HepG2 (cell line): ENCODE measurements around the gene PLSCR5. TPM values are rescaled to one million over a fixed set of nuclear protein-coding genes. Genes with fewer than 3 reads are reported as not detected.

Experiments used
- CEBPG ChIP-seq: IDR thresholded peaks from 2 replicates; pipeline ENCODE4 v1.6.1; 2016
- CREB1 ChIP-seq, 2 experiments: fragments of 450-650 bp in 1 of 2; IDR thresholded peaks; 2 replicates each; pipeline ENCODE4 v1.6.1; 2016 to 2017; ENCODE audit warnings: control low read depth in 1 of 2, mild to moderate bottlenecking in 1 of 2, missing compliant biosample characterization in 1 of 2, missing genetic modification characterization in 1 of 2
- EEA1 ChIP-seq: sonication (generic); formaldehyde crosslinking; IDR thresholded peaks from 2 replicates; pipeline ENCODE4 v1.5.1; 2020; ENCODE audit warnings: mild to moderate bottlenecking, missing genetic modification reagents, borderline replicate concordance
- GABPA ChIP-seq, 2 experiments: IDR thresholded peaks; 2 replicates each; pipeline ENCODE4 v1.6.1; 2011 to 2016; ENCODE audit warnings: low read depth in 2 of 2, low read length in 1 of 2, missing biosample characterization in 1 of 2, missing genetic modification characterization in 1 of 2
- RFXAP ChIP-seq: sonication (generic); formaldehyde crosslinking; IDR thresholded peaks from 2 replicates; pipeline ENCODE4 v1.4.0; 2020; ENCODE audit warnings: missing genetic modification reagents, borderline replicate concordance
- SP4 ChIP-seq: sonication (generic); formaldehyde crosslinking; IDR thresholded peaks from 2 replicates; pipeline ENCODE4 v1.8.1; 2023; ENCODE audit warnings: mild to moderate bottlenecking, missing genetic modification reagents
- SSRP1 ChIP-seq: IDR thresholded peaks from 2 replicates; pipeline ENCODE4 v1.6.1; 2016; ENCODE audit warnings: control low read depth
- TCF12 ChIP-seq, 2 experiments: fragments of 450-650 bp in 1 of 2; sonication (generic) in 1 of 2; formaldehyde crosslinking in 1 of 2; IDR thresholded peaks; 2 replicates each; pipeline versions ENCODE4 v1.6.1 to v1.8.0; 2017 to 2022; ENCODE audit warnings: antibody characterized with exemption in 1 of 2, mild to moderate bottlenecking in 1 of 2, missing genetic modification reagents in 1 of 2, moderate library complexity in 1 of 2
- TCF7L2 ChIP-seq: IDR thresholded peaks from 2 replicates; pipeline ENCODE4 v1.6.1; 2011; ENCODE audit warnings: mild to moderate bottlenecking, low read depth, low read length, moderate library complexity
- ZBTB7A ChIP-seq: sonication (generic); formaldehyde crosslinking; IDR thresholded peaks from 2 replicates; pipeline ENCODE4 v1.8.0; 2022; ENCODE audit warnings: mild to moderate bottlenecking, missing genetic modification reagents
- ZEB1 ChIP-seq: IDR thresholded peaks from 2 replicates; pipeline ENCODE4 v1.6.1; 2012; ENCODE audit warnings: mild to moderate bottlenecking, low read depth, inconsistent platforms; ENCODE audit not compliant: insufficient replicate concordance
- ZNF614 ChIP-seq: IDR thresholded peaks from 2 replicates; pipeline ENCODE4 v1.6.1; 2018; ENCODE audit warnings: missing biosample characterization, missing genetic modification reagents, inconsistent platforms, borderline replicate concordance
- ZNF891 ChIP-seq: sonication (generic); formaldehyde crosslinking; IDR thresholded peaks from 2 replicates; pipeline ENCODE4 v1.5.0; 2020; ENCODE audit warnings: mild to moderate bottlenecking, missing genetic modification reagents
- polyA plus RNA-seq, 8 experiments: library from polyadenylated mRNA; depleted of rRNA in 3 of 8; stranded (reverse) in 7 of 8; unstranded in 1 of 8; fragments of >200 nt; fragmentation: Illumina TruSeq in 4 of 8; extraction: Trizol in 4 of 8; gene quantifications; 2 replicates each; pipeline versions ENCODE4 v1.2.1 to v1.2.3, GENCODE V29; 2011 to 2016; ENCODE audit warnings: low read depth in 4 of 8, missing spikeins in 1 of 8, mixed read lengths in 1 of 8; ENCODE audit not compliant: insufficient read depth in 1 of 8
- total RNA-seq, 5 experiments: library from RNA; depleted of rRNA; stranded (reverse); fragments of >200 nt; fragmentation: Illumina TruSeq; extraction: Trizol; gene quantifications; 2 replicates each; pipeline ENCODE4 v1.2.3, GENCODE V29; 2016; ENCODE audit warnings: low read depth in 1 of 5
- TF ChIP-seq, protein P1 (sequence below), 2 experiments: IDR thresholded peaks; 2 replicates each; pipeline ENCODE4 v1.6.1; 2011 to 2012; ENCODE audit warnings: low read length in 2 of 2, borderline replicate concordance in 1 of 2, low read depth in 1 of 2, mild to moderate bottlenecking in 1 of 2, moderate library complexity in 1 of 2
- TF ChIP-seq, protein P2 (sequence below): sonication (generic); formaldehyde crosslinking; conservative IDR thresholded peaks from 2 replicates; pipeline ENCODE4 v1.4.0; 2020; ENCODE audit warnings: missing genetic modification reagents
- TF ChIP-seq, protein P3 (sequence below): sonication (generic); formaldehyde crosslinking; IDR thresholded peaks from 2 replicates; pipeline ENCODE4 v1.5.0; 2020; ENCODE audit warnings: mild to moderate bottlenecking, missing genetic modification reagents, moderate library complexity
- TF ChIP-seq, protein P4 (sequence below): IDR thresholded peaks from 2 replicates; pipeline ENCODE4 v1.6.1; 2016; ENCODE audit warnings: missing genetic modification reagents, missing compliant biosample characterization

PLSCR5 gene
- total and polyA plus RNA-seq, 2 of the 13 experiments (the other 11 are each of a cell fraction or from before 2014, with no cell fraction given) = 0.50 TPM; not detected in 1

DNA sequence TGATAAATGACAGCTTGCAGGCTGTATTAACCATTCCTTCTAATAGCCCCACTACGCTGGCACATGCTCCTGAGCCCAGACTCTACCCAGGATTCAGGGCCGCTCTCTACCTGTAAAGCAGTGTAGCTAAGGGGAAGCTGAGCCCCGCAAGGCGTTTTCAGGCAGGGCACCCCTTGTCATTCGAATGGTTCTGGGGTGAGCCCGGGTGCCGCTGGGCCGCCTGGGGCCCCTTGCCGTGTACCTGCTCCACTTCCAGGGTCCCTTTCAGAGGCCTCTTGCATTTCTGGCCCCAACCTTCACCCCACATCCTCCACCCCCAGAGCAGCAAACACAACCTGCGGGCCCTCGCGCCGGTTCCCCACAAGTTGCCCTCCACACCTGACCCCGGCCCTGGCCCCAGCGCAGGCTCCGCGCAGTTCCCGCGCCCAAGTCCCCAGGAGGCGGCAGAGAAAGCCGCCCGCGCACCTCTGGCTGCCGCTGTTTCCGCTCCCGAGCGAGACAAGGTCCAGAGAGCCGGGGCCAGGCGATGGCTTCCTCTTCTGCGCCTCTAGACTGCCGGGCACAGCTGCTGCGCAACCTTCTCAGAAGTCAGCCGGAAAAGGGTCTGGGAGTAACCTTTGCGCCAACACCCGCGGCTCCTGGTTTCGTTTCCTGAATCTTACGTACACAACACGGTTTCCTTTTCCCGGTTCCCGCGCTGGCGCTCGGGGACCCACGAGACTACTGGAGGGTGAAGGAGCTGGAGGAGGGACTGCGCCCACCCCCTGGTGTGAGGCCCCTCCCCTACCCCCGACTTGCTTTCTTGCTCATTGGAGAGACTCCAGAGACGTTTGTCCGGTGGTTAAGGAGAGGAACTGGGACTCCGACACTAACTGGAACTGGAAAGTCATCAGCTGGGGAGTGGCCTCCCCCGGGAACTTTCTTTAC lies 60.9 kb downstream of the PLSCR5 start, which contains the start of gene PLSCR1 (continued):
- TF ChIP-seq, protein P1, sequence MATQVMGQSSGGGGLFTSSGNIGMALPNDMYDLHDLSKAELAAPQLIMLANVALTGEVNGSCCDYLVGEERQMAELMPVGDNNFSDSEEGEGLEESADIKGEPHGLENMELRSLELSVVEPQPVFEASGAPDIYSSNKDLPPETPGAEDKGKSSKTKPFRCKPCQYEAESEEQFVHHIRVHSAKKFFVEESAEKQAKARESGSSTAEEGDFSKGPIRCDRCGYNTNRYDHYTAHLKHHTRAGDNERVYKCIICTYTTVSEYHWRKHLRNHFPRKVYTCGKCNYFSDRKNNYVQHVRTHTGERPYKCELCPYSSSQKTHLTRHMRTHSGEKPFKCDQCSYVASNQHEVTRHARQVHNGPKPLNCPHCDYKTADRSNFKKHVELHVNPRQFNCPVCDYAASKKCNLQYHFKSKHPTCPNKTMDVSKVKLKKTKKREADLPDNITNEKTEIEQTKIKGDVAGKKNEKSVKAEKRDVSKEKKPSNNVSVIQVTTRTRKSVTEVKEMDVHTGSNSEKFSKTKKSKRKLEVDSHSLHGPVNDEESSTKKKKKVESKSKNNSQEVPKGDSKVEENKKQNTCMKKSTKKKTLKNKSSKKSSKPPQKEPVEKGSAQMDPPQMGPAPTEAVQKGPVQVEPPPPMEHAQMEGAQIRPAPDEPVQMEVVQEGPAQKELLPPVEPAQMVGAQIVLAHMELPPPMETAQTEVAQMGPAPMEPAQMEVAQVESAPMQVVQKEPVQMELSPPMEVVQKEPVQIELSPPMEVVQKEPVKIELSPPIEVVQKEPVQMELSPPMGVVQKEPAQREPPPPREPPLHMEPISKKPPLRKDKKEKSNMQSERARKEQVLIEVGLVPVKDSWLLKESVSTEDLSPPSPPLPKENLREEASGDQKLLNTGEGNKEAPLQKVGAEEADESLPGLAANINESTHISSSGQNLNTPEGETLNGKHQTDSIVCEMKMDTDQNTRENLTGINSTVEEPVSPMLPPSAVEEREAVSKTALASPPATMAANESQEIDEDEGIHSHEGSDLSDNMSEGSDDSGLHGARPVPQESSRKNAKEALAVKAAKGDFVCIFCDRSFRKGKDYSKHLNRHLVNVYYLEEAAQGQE (IDR thresholded peaks at IDR 0.05; ENCODE audit: borderline replicate concordance in 1 of 2, low read depth in 1 of 2, low read length in 2 of 2) = peak in 1 of 2 experiments; percentile 69; a peak in 1 of 4 replicates
- peak; percentile 65 for TF ChIP-seq CEBPG (CRISPR knock-in tag)
- TF ChIP-seq ZEB1 = no peak
- TF ChIP-seq ZNF891 (CRISPR knock-in tag) = peak; percentile 86
- TF ChIP-seq RFXAP (CRISPR knock-in tag) = no peak; the same call in none of the 2 replicates
- TF ChIP-seq EEA1 = no peak
- TF ChIP-seq SSRP1 (CRISPR knock-in tag) = no peak
- TF ChIP-seq TCF7L2 = no peak
- peak; percentile 60; the same call in 1 of the 2 replicates for TF ChIP-seq ZNF614
- no peak for TF ChIP-seq ZBTB7A (CRISPR knock-in tag)
- TF ChIP-seq, protein P2, sequence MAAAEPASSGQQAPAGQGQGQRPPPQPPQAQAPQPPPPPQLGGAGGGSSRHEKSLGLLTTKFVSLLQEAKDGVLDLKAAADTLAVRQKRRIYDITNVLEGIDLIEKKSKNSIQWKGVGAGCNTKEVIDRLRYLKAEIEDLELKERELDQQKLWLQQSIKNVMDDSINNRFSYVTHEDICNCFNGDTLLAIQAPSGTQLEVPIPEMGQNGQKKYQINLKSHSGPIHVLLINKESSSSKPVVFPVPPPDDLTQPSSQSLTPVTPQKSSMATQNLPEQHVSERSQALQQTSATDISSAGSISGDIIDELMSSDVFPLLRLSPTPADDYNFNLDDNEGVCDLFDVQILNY (CRISPR knock-in tag) = no peak; the same call in 1 of the 2 replicates
- TF ChIP-seq CREB1 (IDR thresholded peaks at IDR 0.05) = no peak
- TF ChIP-seq CREB1 (CRISPR knock-in tag; IDR thresholded peaks at IDR 0.05) = peak; percentile 40; the same call in 1 of the 2 replicates
- 0 out of 2 replicates have a peak, but pooled peaks have one; percentile 6 for TF ChIP-seq SP4 (CRISPR knock-in tag)
- TF ChIP-seq, protein P3, sequence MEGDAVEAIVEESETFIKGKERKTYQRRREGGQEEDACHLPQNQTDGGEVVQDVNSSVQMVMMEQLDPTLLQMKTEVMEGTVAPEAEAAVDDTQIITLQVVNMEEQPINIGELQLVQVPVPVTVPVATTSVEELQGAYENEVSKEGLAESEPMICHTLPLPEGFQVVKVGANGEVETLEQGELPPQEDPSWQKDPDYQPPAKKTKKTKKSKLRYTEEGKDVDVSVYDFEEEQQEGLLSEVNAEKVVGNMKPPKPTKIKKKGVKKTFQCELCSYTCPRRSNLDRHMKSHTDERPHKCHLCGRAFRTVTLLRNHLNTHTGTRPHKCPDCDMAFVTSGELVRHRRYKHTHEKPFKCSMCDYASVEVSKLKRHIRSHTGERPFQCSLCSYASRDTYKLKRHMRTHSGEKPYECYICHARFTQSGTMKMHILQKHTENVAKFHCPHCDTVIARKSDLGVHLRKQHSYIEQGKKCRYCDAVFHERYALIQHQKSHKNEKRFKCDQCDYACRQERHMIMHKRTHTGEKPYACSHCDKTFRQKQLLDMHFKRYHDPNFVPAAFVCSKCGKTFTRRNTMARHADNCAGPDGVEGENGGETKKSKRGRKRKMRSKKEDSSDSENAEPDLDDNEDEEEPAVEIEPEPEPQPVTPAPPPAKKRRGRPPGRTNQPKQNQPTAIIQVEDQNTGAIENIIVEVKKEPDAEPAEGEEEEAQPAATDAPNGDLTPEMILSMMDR (CRISPR knock-in tag) = 0 out of 2 replicates have a peak, but pooled peaks have one; percentile 11
- TF ChIP-seq, protein P4, sequence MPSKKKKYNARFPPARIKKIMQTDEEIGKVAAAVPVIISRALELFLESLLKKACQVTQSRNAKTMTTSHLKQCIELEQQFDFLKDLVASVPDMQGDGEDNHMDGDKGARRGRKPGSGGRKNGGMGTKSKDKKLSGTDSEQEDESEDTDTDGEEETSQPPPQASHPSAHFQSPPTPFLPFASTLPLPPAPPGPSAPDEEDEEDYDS (CRISPR knock-in tag) = peak; percentile 34; the same call in 1 of the 2 replicates
- TF ChIP-seq GABPA (IDR thresholded peaks at IDR 0.05; ENCODE audit: low read depth, low read length) = no peak
- peak; percentile 73 for TF ChIP-seq GABPA (CRISPR knock-in tag; IDR thresholded peaks at IDR 0.05; ENCODE audit: low read depth)
- no peak for TF ChIP-seq TCF12 (IDR thresholded peaks at IDR 0.05)
- TF ChIP-seq TCF12 (CRISPR knock-in tag; IDR thresholded peaks at IDR 0.05) = 0 out of 2 replicates have a peak, but pooled peaks have one; percentile 60
